ENCODE measurements around the gene ITGB1BP1.

The ITGB1BP1 gene, protein sequence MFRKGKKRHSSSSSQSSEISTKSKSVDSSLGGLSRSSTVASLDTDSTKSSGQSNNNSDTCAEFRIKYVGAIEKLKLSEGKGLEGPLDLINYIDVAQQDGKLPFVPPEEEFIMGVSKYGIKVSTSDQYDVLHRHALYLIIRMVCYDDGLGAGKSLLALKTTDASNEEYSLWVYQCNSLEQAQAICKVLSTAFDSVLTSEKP

DNA sequence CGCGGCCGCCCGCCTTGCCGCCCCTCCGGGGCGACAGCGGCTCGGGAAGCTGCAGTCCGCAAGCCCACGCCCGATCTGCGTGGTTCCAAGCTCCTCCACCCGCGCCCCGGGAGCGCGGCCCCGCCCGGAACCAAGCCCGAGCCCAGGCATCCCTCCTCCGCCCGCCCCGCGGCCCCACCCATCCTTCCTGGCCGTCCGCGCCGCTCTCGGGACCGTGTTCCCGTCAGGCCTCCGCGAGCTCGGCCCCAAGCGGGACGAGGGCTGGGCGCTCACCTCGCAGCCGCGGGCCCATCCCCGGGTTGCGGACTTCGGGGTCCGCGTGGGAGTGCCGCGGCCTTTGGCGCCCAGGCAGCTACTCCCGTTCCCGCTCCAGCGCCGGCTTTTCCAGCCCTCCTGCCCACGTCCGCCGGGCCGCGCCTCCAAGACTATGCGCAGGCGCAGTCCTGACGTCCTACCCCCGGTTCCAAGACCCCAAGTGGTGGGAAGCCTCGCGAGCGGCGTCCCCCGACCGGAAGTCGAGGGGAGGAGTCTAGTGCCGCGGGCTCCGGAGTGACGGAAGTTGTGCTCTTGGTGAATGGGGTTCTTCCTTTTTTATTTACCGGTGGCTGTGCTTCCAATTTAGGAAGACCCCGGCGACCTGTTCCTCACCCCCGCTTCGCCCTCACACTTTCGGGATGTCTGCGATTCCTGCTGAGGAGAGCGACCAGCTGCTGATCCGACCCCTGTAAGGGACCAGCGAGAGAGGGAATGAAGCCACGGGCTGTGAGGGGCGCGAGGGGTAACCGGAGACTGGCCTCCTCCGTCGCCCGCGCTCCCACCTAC lies at the start of gene ITGB1BP1, which contains the start of gene CPSF3:
Gene ITGB1BP1, minus strand, starts transcription at position 429 of the 822 bp plus-strand sequence. CDS start 4,831 bp downstream, outside the sequence.
Gene CPSF3, plus strand, starts transcription at position 555 of the 822 bp plus-strand sequence. Its CDS starts 120 bp downstream, at position 675.
- peak; percentile 94 for DNase-seq (ENCODE audit: low read depth in 2 of 2)

DNA sequence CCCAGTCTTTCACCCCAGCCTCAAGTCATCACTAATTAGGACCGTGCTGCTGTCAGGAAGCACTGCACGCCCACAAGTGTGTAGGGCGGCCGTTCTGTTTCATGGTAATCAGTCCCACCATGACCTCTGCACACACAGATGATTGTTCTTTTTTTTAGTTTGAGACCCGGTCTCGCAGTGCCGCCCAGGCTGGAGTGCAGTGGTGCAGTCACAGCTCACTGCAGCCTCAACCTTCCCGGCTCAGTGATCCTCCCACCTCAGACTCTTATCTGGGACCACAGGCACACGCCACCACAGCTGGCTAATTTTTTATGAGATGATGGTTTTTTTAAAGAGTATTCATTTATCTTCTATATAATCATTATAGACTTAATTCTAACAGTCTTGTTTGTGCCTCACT lies 49.2 kb upstream of the ITGB1BP1 start:
- no peak for DNase-seq (ENCODE audit: low read depth in 2 of 2)

DNA sequence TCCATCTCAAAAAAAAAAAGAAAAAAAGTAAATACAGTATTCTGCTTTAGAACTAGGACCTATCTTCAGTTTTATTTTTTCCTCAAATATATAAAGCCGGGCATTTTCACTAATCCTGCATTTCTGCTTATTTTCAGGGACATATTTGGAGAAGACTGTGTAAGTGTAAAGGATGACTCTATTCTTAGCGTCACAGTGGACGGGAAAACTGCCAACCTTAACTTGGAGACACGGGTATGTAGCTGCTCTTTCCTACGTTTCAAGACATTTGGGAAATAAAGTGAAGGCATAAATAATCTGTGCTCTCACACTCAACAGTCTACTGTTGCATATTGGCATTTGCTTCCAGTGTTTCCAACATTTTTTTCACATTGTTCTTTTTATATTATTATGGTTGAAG lies 47.9 kb upstream of the ITGB1BP1 start:
- no peak for DNase-seq (ENCODE audit: low read depth in 2 of 2)

DNA sequence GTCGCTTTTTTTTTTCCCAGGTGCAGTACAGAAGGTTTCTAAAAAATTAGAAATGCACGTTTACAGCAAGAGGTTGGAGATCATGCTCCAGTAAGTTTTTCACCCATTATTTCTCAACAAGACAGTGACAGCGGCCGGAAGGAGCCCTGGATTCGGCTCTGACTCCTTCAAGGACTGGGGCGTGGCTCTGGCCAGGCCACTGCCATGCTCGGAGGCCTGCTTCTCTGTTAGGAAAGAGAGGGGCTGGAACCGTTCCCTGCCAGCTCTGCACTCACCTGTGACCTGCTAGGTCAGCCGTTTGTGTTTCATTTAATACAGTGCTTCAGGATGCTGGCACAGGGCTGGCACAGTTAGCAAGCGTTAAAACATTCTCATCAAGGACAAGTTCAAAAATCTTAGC lies 44.4 kb upstream of the ITGB1BP1 start:
- no peak for DNase-seq (ENCODE audit: low read depth in 2 of 2)

DNA sequence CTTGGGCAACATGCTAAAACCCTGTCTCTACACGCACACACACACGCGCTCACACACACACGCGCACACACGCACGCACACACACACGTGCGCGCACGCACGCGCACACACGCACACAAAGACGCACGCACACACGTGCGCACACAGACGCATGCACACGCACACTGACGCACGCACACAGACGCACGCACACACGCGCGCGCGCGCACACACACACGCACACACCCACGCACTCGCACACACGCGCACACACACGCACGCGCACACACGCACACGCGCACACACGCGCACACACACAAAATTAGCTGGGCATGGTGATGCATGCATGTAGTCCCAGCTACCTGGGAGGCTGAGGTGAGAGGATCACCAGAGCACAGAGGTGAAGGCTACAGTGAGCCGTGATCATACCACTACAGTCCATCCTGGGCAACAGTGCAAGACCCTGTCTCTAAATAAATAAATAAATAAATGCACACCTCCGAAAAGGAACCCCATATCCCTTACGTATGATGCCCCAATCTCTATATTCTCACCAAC lies 42.9 kb upstream of the ITGB1BP1 start:
- DNase-seq (ENCODE audit: low read depth in 2 of 2) = no peak

DNA sequence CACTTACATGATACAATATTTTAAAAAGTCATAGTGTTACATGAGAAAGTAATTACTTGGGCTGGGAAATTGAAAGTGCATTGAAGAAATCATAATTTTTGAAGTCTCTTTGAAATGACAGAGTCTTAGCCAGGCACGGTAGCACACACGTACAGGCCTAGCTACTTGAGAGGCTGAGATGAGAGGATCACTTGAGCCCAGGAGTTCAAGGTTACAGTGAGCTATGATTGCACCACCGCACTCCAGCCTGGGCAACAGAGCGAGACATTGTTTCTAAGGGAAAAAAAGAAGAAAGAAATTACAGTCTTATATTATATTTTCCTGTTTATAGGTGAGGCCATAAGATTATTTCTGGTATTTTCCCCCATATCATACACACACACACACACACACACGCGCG lies 41.8 kb upstream of the ITGB1BP1 start:
- DNase-seq (ENCODE audit: low read depth in 2 of 2) = no peak

DNA sequence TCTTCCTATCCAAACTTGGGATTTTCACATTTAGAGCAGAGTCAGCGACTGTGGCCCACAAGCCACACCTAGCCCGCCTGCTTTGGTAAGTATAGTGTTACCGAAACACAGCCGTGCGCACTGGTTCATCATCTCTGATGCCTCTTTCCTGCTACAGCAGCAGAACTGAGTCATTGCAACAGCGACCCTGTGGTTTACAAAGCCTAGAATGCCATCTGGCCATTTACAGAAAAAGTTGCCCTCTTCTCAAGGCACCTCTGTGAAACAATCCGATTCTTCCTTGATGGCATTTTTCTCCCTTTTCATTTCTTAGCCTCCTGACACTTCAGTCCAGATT lies 40.3 kb upstream of the ITGB1BP1 start:
- no peak for DNase-seq (ENCODE audit: low read depth in 2 of 2)

DNA sequence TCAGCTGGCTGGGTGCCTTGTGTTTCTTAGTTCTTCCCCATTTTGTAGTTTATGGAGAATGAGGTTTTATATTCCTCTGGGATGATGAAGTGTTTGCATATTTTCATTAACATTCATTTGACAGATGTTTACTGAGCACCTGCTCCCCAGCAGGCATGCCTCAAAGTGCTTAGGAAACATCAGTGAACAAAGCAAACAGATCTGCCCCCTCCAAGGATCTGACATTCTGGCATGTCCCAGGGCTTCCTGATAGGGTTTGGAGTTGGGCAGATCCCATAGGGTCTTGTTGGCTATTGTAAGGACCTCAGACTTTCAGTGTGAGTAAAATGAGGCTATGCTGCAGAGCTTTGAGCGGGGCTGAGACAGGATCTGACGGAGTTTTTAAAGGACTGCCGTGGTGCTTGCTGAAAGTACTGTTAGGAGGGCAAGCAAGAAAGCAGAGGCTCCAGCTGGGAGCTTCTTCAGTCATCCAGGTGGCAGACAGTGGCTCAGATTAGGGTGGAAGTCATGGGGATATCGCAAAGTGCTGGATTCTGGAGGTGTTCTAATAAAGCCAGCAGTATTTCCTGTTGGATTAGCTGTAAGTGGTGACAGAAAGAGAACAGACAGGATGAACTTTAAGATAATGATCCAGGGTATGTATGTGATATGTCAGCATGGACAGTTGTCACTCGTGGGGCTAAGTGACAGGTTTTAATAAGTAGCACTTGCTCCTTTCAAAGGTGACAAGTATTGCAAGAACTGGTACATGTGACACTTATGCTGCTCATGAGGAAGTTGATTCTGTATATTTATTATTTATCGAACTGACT lies 39.8 kb upstream of the ITGB1BP1 start:
- DNase-seq (ENCODE audit: low read depth in 2 of 2) = no peak

DNA sequence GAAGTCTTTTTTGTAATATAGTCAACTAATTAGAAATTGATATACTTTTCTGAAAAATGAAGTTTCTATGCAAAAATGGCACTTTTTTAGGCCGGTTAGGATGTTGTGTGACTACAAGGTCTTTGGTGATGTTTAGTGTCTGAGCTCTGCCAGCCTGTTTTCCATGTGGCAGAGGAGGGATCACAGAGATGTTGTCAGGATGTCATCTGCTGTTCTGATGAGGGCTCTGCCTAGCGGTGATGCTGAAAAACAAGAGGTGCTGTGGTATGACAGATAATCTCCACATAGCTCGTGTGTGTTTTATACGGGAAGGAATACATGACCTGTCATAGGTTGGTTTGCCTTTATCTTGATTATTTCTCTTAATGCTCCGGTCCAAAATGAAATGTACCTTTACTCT lies 39.0 kb upstream of the ITGB1BP1 start:
- DNase-seq (ENCODE audit: low read depth in 2 of 2) = no peak

DNA sequence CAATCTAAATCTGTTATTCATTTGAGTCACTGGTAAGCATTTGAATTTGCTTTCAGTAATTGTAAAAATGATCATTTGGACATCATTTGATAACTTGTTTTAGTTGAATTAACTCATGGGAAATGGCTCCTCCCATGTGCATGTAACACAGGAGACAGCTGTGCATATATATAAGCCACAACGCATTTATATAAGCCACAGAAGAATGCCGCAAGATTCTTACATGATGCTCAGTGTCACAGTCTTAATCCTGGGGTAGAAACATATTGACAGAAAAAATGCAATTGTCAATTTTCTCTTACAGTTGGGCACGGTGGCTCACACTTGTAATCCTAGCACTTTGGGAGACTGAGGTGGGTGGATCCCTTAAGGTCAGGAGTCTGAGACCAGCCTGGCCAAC lies 37.8 kb upstream of the ITGB1BP1 start:
- no peak for DNase-seq (ENCODE audit: low read depth in 2 of 2)

DNA sequence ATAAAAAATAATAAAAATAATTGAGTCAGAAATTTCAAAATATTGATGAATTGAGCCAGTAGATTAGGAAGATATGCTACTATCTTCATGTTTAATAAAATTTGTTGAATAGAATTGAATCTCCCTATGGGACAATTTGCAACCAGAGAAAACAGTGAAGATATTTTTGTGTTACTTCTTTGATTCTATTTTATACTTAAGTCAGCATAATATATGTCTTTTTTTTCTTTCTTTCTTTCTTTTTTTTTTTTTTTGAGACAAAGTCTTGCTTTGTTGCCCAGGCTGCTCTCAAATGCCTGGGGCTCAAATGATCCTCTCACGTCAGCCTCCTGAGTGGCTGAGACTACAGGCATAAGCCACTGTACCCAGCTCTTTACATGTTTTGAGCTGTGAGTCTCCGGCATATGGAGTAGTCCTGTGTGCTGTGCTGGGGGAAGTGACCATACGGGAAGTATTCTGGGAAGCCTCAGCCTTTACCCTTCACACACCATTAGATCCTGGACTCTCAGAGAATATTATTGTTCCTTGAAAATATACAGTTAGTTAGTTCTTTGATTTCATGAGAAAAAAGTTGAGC lies 37.2 kb upstream of the ITGB1BP1 start:
- DNase-seq (ENCODE audit: low read depth in 2 of 2) = no peak

DNA sequence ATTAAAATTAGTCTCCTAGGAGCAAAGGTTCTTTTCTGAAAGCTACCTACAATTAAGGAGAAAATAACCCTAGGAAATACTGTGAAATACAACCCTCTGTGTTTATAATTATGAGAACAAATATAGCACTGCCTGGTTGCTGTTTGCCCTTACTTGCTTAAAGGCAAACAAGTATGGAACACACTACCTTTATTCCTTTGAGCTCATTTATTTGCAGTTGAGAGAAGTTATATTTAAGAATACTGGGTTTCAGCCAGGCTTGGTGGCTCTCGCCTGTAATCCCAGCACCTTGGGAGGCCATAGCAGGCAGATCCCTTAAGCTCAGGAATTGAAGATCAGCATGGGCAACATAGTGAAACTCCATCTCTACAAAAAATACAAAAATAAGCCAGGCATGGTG lies 27.9 kb upstream of the ITGB1BP1 start:
- DNase-seq (ENCODE audit: low read depth in 2 of 2) = no peak

DNA sequence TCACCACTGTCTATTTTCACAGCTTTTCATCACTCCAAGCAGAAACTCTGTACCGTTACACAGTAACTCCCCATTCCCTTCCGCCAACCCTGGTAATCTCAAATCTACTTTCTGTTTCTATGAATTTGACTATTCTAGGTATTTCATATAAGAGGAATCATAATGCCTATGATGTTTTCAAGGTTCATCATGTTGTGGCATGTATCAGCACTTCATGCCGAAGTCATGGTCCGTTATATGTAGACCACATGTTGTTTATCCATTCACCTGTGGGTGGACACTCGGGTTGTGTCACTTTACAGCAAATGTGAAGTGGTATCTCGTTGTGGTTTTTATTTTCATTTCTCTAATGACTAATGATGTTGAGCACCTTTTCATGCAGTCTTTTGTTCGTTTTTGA lies 21.8 kb upstream of the ITGB1BP1 start:
- no peak for DNase-seq (ENCODE audit: low read depth in 2 of 2)

DNA sequence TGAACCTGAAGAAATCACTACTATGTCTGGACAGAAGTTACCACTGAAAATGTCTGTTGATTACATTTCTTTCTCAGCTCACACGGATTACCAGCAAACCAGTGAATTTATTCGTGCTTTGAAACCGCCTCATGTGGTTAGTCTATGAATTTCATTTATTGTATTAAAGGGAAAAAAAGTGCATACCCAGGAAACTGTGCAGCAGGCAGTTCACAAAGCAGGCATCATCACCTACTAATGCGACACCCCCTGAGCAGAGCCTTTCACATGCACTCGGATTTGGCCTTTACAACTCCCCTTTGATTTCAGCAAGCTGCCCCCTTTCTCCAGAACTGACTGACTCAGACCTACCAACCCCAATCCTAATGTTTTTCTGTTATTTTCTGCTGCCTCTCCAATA lies 20.2 kb upstream of the ITGB1BP1 start:
- DNase-seq (ENCODE audit: low read depth in 2 of 2) = no peak

DNA sequence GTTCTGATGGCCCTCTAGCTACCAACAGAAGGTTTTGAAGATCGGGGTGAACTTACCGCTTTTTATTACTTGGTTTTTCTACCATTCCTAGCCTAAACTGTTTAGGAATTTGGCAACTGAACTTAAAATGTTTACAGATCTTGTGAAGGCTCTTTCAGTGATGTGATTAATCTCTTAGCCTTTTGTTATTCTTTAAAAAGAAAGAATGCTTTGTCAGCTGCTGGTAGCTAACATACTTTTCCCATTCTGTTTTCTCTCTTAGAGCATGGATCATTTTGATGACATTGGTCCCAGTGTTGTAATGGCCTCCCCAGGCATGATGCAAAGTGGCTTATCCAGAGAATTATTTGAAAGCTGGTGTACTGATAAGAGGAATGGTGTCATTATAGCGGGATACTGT lies 18.2 kb upstream of the ITGB1BP1 start:
- DNase-seq (ENCODE audit: low read depth in 2 of 2) = no peak

DNA sequence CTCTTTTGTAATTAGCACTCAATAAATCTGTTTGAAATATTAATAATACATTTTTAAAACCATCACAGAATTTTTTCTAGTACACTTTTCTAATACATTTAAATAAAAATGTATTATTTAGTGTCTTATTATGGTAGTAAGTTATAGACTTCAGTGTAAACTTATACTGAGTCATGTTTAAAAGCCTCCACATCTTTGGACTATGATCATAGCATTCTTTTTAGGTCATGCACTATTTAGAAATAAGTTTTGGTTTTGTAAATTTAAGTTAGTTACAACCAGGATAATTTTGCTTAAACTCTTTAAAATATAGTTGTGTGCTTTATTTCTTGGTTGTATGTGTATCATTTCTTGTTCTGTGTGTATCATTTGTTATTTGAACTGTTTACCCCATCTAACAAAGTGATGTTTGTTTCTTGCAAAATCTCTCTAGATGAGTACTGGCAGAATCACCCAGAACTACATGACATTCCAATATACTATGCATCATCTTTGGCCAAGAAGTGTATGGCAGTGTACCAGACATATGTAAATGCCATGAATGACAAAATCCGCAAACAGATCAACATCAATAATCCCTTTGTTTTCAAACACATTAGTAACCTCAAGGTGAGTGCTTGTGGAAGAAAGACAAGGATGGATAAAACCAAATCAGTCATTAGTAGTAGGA lies 16.9 kb upstream of the ITGB1BP1 start:
- no peak for DNase-seq (ENCODE audit: low read depth in 2 of 2)

DNA sequence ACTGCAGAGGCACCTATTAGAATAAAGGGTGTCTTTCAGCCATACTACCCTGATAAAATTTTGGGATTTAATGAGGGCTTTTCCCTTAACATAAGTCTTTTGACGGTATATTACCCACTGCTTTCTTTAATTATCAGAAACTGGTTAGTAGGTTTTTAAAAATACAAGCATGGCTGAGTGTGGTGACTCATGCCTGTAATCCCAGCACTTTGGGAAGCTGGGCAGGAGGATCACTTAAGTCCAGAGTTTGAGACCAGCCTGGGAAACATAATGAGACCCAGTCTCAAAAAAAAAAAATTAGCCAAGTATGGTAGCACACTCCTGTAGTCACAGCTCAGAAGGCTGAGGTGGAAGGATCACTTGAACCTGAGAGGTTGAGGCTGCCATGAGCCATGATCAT lies 16.2 kb upstream of the ITGB1BP1 start:
- DNase-seq (ENCODE audit: low read depth in 2 of 2) = no peak

DNA sequence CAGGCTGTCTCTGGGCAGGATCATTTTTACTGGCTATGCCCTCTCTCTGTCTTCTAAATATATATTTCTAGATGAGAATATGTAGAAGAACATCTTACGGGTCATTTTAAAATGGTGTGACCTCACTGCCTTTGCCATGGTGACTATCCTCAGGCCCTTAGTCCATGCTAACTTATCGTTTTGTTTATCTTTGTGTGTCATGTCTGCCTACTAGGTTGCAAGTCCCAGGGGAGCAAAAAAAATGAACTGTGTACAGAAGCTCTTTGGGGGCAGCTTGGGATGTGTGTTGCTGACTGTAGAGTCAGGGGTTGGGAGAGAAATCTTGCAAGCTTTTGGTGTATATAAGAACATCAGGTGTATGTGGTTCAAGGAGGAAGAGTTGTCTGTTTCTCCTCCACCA lies 11.2 kb upstream of the ITGB1BP1 start:
- DNase-seq (ENCODE audit: low read depth in 2 of 2) = no peak

DNA sequence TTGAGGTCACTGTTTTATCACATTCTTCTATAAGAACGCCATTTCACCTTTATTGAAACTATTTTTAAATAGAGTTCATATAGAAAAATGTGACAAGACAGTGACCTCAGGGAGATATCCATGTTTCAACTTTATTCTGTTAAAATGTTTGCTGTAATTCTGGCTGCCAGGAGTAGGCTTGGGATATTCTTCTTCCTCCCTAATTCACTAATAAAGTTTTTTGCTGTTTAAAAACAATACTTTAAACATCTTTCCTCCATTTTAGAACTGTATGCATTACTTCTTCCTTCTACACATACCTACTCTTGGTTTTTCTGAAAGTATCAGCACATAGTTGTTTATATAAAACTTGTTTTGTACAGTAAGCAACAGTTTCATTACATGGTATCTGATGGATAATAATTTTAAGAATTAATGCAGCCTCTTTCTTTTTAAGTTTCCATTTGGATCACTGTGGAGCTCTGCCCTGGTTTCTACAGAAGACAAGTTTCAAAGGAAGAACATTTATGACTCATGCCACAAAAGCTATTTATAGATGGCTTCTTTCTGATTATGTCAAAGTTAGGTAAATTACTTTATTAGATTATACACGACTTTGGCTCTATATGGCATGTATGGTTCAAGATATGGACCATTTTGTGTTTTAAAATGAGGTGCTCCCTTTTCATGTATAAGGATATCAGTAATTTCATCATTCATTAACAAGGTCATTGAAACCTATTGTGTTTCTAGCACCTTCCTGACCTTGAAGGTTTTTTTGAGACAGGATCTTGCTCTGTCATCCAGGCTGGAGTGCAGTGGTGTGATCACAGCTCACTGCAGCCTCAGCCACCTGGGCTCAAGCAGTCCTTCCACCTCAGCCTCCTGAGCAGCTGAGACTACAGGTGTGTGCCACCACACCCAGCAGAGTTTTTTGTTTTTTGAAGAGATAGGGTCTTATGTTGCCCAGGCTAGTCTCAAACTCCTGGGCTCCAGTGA lies 7.3 kb upstream of the ITGB1BP1 start:
- DNase-seq (ENCODE audit: low read depth in 2 of 2) = no peak

DNA sequence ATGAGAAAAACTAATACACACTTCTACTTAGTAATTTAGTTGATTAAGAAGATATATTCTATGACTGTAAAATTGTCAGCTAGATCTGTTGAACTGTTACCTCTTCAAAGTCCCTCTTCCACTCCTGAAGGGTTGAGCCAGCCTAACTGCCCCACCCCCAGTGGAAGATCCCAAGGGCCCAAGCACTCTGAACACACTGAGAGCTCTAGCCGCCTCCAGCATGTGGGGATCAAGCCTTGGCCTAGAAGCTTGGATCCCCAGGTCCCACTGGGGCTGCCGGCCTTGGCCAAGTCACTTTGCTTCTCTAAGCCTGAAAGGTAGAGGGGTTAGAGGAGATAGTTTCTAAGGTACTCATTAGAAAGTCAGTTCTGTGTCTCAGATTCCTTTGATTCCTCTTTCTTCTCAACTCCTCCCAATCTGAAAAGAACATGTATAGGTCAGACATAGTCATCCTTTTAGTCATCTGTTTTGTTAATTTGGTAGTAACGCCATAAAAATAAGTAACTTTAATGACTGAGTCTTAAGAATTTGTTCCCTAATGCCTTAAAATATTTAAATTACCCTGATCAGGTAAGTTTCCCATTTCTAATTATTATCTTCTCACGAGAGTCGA lies 5.7 kb upstream of the ITGB1BP1 start:
- no peak for DNase-seq (ENCODE audit: low read depth in 2 of 2)
